SKM-1 (cell line): ENCODE measurements around the gene PTF1A.
"Not testable (repeated sequence)": the region's sequence is repeated elsewhere in the genome, so short reads cannot be mapped to it uniquely, and the experiment has no call there.

Experiments
- DNase-seq: peaks from one replicate; lab custom pipeline; 2025; ENCODE audit not compliant: unreplicated experiment; lab: John Stamatoyannopoulos, UW

PTF1A gene

DNA sequence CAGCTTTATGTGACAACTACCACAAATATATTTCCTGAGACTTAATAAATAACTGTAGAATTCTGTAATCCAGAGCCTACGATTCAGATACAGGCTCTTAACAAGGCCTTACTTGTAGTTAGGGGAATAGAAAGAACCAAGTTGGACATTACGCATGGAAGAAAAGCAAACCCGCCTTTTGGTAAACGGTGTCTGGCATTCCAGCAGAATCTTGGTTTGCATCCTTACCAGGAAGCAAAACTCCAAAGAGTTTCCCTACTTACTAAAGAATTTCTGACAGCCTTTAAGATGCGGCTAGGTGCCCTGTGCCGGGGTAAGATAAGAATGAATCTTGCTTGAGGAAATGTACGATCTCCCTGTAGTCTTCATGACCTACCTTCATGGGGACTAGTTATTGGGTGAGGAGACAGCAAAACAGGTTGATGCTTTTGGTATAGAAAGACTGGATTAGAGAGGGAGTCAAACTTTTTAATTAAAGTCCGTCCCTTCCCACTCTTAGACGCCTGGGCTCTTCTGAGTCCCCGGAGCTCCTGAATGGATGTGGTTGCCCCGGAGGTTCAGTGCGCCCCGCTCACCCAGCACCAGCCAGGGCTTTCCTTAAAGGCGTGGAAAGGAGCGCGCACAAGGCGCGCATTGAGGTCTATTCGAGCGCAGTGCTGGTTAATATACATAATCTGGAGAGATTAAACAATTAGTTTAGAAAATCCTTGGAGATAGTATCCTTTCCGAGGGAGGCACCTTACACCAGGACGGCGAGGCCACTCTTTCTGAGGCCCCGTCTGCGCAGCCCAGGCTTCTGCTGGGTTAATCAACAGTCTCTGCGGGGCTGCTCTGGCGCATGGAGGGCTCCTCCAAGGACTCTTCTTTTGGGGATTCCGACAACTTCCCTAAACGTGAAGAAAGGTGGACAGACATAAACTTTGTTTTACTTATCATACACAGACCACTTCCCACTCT, 11.5 kb downstream of the PTF1A start:
- DNase-seq, result no peak

DNA sequence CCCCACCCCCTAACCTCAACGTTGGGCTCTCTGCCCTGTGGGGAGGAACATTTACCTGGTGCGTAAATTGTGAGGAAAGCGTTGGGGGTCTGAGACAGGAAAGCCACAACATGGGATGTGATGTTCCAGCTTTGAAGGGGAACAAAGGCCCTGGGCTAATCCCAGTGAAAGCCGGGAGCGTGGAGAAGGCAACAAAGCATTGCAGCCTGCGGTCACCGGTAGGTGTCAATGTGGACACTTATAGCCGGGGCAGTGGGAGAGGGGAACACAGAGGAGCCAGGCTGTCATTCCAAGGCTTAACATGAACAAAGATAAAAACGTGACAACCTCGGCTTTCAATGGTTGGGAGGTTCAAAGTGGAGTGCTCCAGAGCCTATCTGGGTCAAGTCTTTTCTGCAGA, 12.7 kb downstream of the PTF1A start:
- no peak for DNase-seq

DNA sequence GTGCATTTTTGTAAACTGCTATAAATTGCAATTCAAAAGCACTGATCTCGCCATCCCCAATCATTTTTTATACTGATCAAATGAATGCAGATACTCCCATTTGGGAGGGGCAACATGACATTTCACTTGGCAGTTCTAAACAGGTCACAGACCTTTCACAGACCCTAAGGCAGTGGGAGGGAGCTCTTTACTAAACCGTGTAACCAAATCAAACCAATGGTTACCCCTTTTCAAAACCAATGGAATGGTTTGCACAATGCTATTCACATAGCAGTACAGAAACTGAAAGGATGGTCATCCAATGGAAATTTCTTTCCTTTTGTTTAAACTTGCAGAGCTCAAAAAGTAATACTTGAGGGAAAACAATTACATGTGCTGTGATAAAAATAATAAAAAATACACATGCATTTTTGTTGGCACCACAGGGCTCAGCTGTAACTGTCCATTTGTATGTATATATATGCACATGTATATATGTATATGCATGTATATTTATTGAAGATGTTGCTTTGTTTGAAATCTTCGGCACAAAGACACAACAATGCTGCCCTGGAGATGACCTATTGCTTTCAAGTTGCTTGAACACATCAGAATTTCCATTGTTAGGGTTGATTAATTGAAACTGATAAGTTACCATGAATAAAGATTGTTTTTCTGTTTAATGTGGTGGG, 14.0 kb downstream of the PTF1A start:
- DNase-seq, result no peak

DNA sequence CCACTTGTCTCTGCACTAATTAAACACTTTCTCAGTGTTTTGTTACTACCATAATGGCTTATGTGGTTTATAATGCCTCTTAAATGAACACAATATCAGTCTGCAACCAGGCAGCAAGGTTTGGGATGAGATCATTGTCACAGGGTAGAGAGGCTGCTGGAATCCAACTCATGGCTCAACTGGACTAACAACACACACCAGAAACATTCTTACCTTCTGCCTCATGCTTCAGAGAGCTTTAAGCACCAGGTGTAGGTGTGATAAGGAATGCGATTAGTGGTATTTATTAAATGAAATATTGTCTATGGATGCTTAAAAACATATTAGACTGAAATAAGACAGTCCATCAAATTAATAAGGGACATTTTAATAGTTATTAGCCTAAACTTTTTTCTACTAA, 25.4 kb downstream of the PTF1A start:
- DNase-seq, result no peak

DNA sequence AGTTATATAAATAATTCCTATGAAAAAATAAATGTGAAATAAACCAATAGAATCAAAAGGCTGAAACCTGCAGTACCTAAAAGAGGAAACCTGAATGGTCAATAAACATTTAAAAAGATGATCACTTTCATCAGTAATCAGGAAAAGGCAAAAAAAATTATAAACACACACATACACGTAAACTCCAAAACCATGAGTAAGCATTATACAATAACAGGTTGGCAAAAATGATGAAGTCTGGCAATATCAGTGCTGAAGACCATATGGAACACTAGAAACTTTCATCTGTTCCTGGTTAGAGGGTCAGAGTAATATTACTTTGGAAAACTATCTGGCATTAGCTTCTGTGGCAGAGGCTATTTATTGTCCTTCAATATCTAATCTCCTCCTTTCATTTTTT, 38.5 kb downstream of the PTF1A start:
- DNase-seq, result no peak

DNA sequence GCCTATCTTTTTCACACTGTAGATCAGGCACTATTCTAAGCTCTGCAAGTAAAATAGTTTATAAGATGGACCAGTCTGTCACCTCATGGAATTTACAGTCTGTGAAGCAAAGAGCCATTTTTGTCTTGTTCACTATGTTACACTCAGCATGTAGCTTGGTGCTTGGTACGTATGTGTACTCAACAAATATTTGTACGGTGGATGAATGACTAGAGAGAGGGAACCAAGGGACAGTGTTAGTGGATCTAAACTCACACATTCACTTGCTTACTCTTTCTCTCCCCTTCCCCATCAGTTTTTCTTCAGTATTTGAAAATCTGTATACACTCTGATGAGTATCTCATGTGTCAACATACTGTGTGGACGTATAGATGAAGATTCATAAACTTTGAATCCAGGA, 45.9 kb downstream of the PTF1A start:
- no peak for DNase-seq

DNA sequence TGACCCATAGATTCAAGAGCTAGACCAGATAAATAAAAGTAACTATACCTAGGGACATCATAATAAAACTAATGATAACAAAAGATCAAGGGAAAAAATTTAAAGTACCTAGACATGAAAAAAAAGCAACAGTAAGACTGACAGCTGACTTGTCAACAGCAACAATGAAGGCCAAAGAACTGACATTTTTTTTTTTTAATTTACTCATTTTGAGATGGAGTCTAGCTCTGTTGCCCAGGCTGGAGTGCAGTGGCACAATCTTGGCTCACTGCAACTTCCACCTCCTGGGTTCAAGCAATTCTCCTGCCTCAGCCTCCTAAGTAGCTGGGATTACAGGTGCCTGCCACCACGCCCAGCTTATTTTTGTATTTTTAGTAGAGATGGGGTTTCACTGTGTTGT, 49.7 kb downstream of the PTF1A start:
- DNase-seq, result not testable (repeated sequence)
